ENCODE data around the gene ZSCAN2. TPM values are rescaled to one million over a fixed set of nuclear protein-coding genes. Genes with fewer than 3 reads are reported as not detected.

ZSCAN2 gene
- total and polyA plus RNA-seq, 10 of the 15 experiments (the other 5 are each of a cell fraction or from before 2014, with no cell fraction given): 2.7 to 13.2 (median 8.6) TPM

DNA sequence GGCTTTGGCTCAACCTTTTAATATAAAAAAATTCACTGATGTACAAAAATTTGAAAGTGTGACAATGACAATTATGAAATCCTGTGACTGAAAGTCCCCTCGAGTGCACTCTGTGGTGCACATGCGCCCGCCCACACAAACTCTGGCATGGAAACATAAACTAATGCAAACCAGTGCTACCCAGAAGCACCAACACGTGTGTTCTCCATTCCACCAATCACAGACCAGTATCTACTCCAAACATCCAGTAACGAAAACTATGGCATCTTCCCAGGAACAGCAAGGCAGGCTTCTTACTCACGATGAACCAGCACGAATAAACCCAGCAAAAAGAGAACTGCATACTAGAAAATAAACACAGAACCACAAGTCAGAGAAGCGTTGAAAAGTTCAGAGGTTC is 68.9 kb downstream of the ZSCAN2 start:
- intact Hi-C loops (cut with micrococcal nuclease; ENCODE audit: unreplicated experiment): no loop called here
- no peak for ATAC-seq
- BruUV-seq (replicated peaks): no TSS peak

More for the DNA sequence above, 68.9 kb downstream of the ZSCAN2 start:
- ChIA-PET POLR2A (no interaction called here), RAD21 (ENCODE audit: unreplicated experiment) (no interaction called here), CTCF (no interaction called here), SMC1A (ENCODE audit: uncharacterized antibody, unreplicated experiment) (no interaction called here)
- no peak overlapping the region for H3K27ac ChIP-seq (ENCODE audit: control insufficient read depth, insufficient read depth)
- H3K9me3 ChIP-seq (replicated peaks; ENCODE audit: control insufficient read depth, insufficient read depth, low read length): no peaks in the 10 kb centered on the region
- no peak for TF ChIP-seq SRF (IDR thresholded peaks at IDR 0.05; ENCODE audit: low read depth in 2 of 2, low read length in 2 of 2)
- TF ChIP-seq PAX5 (IDR thresholded peaks at IDR 0.05; ENCODE audit: borderline replicate concordance, low read depth, low read length): no peak
- TF ChIP-seq ZSCAN29 (IDR thresholded peaks at IDR 0.05): no peak
- no peak for TF ChIP-seq YY1 (IDR thresholded peaks at IDR 0.05; ENCODE audit: low read depth, low read length)
- no peak for TF ChIP-seq ETV6 (conservative IDR thresholded peaks at IDR 0.05 in 1 of 2, IDR thresholded peaks at IDR 0.05 in 1 of 2; ENCODE audit: borderline replicate concordance in 1 of 2, low read depth in 1 of 2)
- TF ChIP-seq EED (IDR thresholded peaks at IDR 0.05; ENCODE audit: low read depth): no peak
- TF ChIP-seq STAT3 (IDR thresholded peaks at IDR 0.05; ENCODE audit: low read depth, low read length): no peak
- TF ChIP-seq MYC (IDR thresholded peaks at IDR 0.05; ENCODE audit: insufficient read depth, insufficient read length, insufficient replicate concordance, low read length, severe bottlenecking): no peak
- TF ChIP-seq ZNF274 (IDR thresholded peaks at IDR 0.05; ENCODE audit: insufficient read depth, insufficient read length): no peak
- no peak for TF ChIP-seq KAT2A (conservative IDR thresholded peaks at IDR 0.05; ENCODE audit: control insufficient read depth, low read depth, low read length)
- no peak for TF ChIP-seq RBBP5 (conservative IDR thresholded peaks at IDR 0.05)
- no peak for TF ChIP-seq IRF4 (IDR thresholded peaks at IDR 0.05; ENCODE audit: low read depth, low read length)
- TF ChIP-seq, protein P1, sequence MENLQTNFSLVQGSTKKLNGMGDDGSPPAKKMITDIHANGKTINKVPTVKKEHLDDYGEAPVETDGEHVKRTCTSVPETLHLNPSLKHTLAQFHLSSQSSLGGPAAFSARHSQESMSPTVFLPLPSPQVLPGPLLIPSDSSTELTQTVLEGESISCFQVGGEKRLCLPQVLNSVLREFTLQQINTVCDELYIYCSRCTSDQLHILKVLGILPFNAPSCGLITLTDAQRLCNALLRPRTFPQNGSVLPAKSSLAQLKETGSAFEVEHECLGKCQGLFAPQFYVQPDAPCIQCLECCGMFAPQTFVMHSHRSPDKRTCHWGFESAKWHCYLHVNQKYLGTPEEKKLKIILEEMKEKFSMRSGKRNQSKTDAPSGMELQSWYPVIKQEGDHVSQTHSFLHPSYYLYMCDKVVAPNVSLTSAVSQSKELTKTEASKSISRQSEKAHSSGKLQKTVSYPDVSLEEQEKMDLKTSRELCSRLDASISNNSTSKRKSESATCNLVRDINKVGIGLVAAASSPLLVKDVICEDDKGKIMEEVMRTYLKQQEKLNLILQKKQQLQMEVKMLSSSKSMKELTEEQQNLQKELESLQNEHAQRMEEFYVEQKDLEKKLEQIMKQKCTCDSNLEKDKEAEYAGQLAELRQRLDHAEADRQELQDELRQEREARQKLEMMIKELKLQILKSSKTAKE (IDR thresholded peaks at IDR 0.05; ENCODE audit: low read depth, poor library complexity, severe bottlenecking): no peak
- TF ChIP-seq ZNF622 (IDR thresholded peaks at IDR 0.05): no peak
- TF ChIP-seq, protein P2, sequence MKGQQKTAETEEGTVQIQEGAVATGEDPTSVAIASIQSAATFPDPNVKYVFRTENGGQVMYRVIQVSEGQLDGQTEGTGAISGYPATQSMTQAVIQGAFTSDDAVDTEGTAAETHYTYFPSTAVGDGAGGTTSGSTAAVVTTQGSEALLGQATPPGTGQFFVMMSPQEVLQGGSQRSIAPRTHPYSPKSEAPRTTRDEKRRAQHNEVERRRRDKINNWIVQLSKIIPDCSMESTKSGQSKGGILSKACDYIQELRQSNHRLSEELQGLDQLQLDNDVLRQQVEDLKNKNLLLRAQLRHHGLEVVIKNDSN (IDR thresholded peaks at IDR 0.05; ENCODE audit: borderline replicate concordance, extremely low read length, insufficient read depth, low read depth, low read length): no peak
- TF ChIP-seq NFYA (IDR thresholded peaks at IDR 0.05; ENCODE audit: borderline replicate concordance, low read depth, low read length): no peak
- no peak for TF ChIP-seq FOXM1 (IDR thresholded peaks at IDR 0.05; ENCODE audit: low read depth, low read length)
- no peak for TF ChIP-seq EZH2 (IDR thresholded peaks at IDR 0.05; ENCODE audit: borderline replicate concordance, control insufficient read depth, low read depth, low read length)
- no peak overlapping the region for H3K4me3 ChIP-seq
- FAIRE-seq (no peak), DNase-seq (ENCODE audit: low read depth, low spot score) (no peak)
- WGBS (ENCODE audit: insufficient coverage, insufficient replicate concordance, low lambda C conversion rate, missing lambda C conversion rate): 85% methylated on average over 8 of the region's 8 CpGs
- H3K4me2 ChIP-seq (ENCODE audit: control insufficient read depth, insufficient read depth): no peak overlapping the region
- in situ Hi-C loops (cut with MboI): no loop called here
- H3K4me1 ChIP-seq (ENCODE audit: control insufficient read depth, insufficient read depth, low read length): no peaks in the 10 kb centered on the region
- no peak overlapping the region for H3K9ac ChIP-seq (ENCODE audit: control insufficient read depth, insufficient read depth, low read length)
- H2AFZ ChIP-seq (ENCODE audit: control insufficient read depth, low read depth, low read length): no peak overlapping the region
- no peaks in the 10 kb centered on the region for H3K27me3 ChIP-seq (replicated peaks in 1 of 2; ENCODE audit: control insufficient read depth in 2 of 2, insufficient read depth in 2 of 2, low read length in 1 of 2)
- H3K79me2 ChIP-seq (ENCODE audit: control insufficient read depth, insufficient read depth, low read length): no peaks in the 10 kb centered on the region
- H3K36me3 ChIP-seq (ENCODE audit: control insufficient read depth in 2 of 2, insufficient read depth in 2 of 2, low read length in 1 of 2): peaks cover 6 to 27% of the 10 kb centered on the region in 2 experiments
- no peaks in the 10 kb centered on the region for H4K20me1 ChIP-seq (ENCODE audit: control insufficient read depth, insufficient read depth)

Data from GM12878 (cell line).